Psoas muscle (tissue), 8 donors: ENCODE measurements around the gene AP4E1. TPM values are rescaled to one million over a fixed set of nuclear protein-coding genes. Genes with fewer than 3 reads are reported as not detected.

ENCODE experiments used
- ATAC-seq, 4 donors: fragments of 200-7000 bp; cut with Tn5 transposase; one replicate each; pipeline ENCODE4 v1.9.1; 2020; ENCODE audit warnings: moderate library complexity in 3 of 4, mild to moderate bottlenecking in 2 of 4
- DNase-seq, 2 donors: peaks; one replicate each; pipeline ENCODE4 v3.0.0-alpha.2; 2020
- H3K27ac ChIP-seq: fragments of 200-600 bp; one replicate; pipeline ENCODE4 v1.8.0; 2022
- H3K27me3 ChIP-seq, 3 donors: fragments of 200-600 bp in 1 of 3; one replicate each; pipeline versions ENCODE4 v1.6.1 to v1.8.0; 2013 to 2022; ENCODE audit warnings: low read length in 2 of 3, mild to moderate bottlenecking in 2 of 3, moderate library complexity in 1 of 3; ENCODE audit not compliant: insufficient read depth in 3 of 3
- H3K36me3 ChIP-seq, 2 donors: fragments of 200-600 bp in 1 of 2; one replicate each; pipeline versions ENCODE4 v1.6.1 to v1.8.0; 2013 to 2022; ENCODE audit warnings: low read depth in 1 of 2, mild to moderate bottlenecking in 1 of 2, moderate library complexity in 1 of 2; ENCODE audit not compliant: insufficient read depth in 1 of 2
- H3K4me1 ChIP-seq: fragments of 200-600 bp; one replicate; pipeline ENCODE4 v1.8.0; 2022
- H3K4me3 ChIP-seq: fragments of 200-600 bp; one replicate; pipeline ENCODE4 v1.8.0; 2022; ENCODE audit warnings: mild to moderate bottlenecking
- H3K9me3 ChIP-seq: fragments of 200-600 bp; one replicate; pipeline ENCODE4 v1.8.0; 2022
- WGBS, 3 donors: extraction: QIAGEN DNeasy Blood & Tissue Kit; methylation state at CpG; one replicate each; pipeline versions ENCODE4 v1.1.6 to v1.1.7; 2013; 5-methylcytosine and 5-hydroxymethylcytosine counted together
- intact Hi-C, 2 donors: fragments of 100-400 bp; cut with DNase I; formaldehyde crosslinking; loops; one replicate each; pipeline versions ENCODE4 v1.11.0 to v1.14.2; 2022
- polyA plus RNA-seq, 3 donors: library from polyadenylated mRNA; stranded (reverse); fragments of 200-250 nt; gene quantifications; one replicate each; pipeline ENCODE4 v1.2.3, GENCODE V29; 2013
- total RNA-seq, 4 donors: library from RNA; stranded (reverse); fragmentation: NEBNext Ultra II Directional in 2 of 4; extraction: Animal tissue kit (Norgen Biotek cat#: 25700) in 2 of 4; gene quantifications; one replicate each; pipeline versions ENCODE4 v1.2.1 to v1.2.4, GENCODE V29; 2021 to 2023
- TF ChIP-seq, protein P1 (sequence below): fragments of 200-600 bp; IDR thresholded peaks from one replicate; pipeline ENCODE4 v1.8.0; 2022; ENCODE audit warnings: antibody characterized with exemption
- donor health status: healthy with polysubstance abuse.
- donor health status: DM: no; HTN: no; CAD: no; lungs with moderate emphysema.
- donor health status: Bipolar disorder and iron deficiency.
- donor health status: healthy.
- donor health status: DM: yes; HTN: yes; CAD: no.
- donor health status: DM: no; HTN: no; CAD: no.
- donor health status: DM: no; HTN: no; CAD: no.
- donor health status: DM: yes; HTN: yes; CAD: no.

The AP4E1 gene
- total and polyA plus RNA-seq, 7 donors, result 4.4 to 16.6 (median 11.9) TPM

DNA sequence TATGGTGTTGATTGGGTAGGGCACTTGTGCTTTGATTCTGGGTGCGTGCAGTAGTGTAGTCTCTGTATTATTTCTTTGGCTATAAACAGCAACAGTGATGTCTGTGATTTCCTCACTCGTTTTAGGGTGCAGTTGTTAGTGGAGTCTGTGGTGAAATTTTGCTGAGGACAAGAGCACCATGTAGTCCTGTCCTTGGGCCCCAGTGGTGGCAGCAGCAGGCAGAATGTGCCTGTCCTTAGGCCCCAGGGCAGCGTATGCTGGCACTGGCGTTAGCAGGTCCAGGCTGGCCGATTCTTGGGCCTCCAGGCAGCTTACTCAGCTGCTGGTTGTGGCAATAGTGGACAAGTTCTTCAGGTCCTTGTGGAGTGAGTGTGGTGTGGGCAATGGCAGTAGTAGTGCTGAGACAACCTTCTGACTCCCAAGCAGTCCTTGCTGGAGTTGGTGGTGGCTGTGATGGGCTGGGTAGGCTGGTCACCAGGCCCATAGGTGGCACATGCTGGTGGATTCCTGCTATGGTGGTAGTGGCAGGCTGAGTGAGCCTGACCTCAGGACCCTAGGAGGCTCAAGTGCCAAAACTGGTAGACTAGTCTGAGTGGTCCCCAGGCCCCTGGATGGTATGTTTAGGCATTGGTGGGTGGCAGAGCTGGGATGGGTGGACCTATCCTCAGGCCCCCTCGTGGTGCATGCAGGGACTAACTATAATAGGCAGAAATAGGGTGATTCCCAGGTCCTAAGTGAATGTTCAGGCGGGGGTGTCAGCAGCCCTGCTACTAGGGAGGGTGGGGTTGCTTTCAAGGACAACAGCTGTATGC, 129.9 kb downstream of the AP4E1 start:
- H3K9me3 ChIP-seq, result no peaks in the 10 kb centered on the region
- no peak overlapping the region for H3K4me3 ChIP-seq
- no peaks in the 10 kb centered on the region for H3K27me3 ChIP-seq
- intact Hi-C loops, result no loop called here
- TF ChIP-seq, protein P1, sequence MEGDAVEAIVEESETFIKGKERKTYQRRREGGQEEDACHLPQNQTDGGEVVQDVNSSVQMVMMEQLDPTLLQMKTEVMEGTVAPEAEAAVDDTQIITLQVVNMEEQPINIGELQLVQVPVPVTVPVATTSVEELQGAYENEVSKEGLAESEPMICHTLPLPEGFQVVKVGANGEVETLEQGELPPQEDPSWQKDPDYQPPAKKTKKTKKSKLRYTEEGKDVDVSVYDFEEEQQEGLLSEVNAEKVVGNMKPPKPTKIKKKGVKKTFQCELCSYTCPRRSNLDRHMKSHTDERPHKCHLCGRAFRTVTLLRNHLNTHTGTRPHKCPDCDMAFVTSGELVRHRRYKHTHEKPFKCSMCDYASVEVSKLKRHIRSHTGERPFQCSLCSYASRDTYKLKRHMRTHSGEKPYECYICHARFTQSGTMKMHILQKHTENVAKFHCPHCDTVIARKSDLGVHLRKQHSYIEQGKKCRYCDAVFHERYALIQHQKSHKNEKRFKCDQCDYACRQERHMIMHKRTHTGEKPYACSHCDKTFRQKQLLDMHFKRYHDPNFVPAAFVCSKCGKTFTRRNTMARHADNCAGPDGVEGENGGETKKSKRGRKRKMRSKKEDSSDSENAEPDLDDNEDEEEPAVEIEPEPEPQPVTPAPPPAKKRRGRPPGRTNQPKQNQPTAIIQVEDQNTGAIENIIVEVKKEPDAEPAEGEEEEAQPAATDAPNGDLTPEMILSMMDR, result no peak
- WGBS, 3 donors, result 83 to 89% (median 83%) methylated on average over 7 of the region's 7 CpGs
- ATAC-seq (no peak), DNase-seq (no peak)
- H3K36me3 ChIP-seq, result no peaks in the 10 kb centered on the region
- no peak overlapping the region for H3K27ac ChIP-seq
- no peaks in the 10 kb centered on the region for H3K4me1 ChIP-seq

DNA sequence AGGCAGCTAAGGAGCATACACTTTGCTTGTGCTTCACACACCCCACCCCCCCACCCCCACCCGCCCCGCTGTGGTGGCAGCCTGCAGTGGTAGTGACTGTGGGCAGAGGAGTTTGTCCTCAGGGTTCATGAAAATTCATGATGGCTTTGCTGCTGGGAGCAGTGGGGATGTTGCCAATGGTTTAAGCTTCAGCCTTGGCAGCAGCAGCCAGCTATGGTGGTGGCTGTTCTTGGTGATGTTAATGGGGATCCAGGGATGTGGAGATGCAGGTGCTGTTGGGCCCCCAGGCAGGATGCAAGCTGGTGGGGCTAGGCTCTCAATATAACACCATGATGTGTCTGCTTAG, 130.5 kb downstream of the AP4E1 start:
- DNase-seq, result no peak
- H3K4me3 ChIP-seq, result no peak overlapping the region
- no peaks in the 10 kb centered on the region for H3K9me3 ChIP-seq
- intact Hi-C loops, result no loop called here
- no peaks in the 10 kb centered on the region for H3K36me3 ChIP-seq
- no peaks in the 10 kb centered on the region for H3K27me3 ChIP-seq
- no peak overlapping the region for H3K27ac ChIP-seq
- TF ChIP-seq, protein P1, result no peak
- WGBS, 3 donors, result 80 to 100% (median 95%) methylated on average over 2 of the region's 2 CpGs
- no peak for ATAC-seq
- no peaks in the 10 kb centered on the region for H3K4me1 ChIP-seq

DNA sequence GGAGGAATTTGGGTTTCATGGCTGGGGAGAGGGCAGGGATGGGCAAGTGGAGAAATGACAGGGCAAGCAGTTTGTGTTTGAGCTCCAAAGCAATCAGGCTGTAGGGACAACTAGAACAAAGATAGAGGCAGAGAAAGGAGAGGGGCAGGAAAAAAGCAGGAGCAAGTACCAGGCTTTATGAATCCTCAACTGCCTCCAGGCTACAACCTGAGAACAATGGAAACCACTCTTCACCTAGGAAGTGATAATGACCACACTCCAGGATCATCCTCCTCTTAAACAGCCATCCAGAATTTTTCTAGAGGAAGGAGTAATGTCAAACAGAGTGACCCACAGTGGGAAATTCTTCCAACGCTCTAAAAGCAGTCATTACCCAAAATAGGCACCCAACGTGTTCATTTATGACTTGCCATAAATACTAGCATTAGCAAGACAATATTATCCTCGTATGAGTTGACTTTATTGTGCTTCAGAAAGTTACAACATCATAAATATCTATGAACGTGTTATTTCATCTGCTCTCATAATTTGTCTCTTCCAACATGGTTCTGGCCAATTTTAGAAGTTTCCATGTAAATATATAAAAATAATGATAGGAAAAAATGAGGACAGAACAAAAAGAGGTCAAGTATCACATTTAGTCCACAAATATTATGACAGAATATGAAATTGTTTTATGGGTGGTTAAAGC, 135.7 kb downstream of the AP4E1 start:
- no peaks in the 10 kb centered on the region for H3K36me3 ChIP-seq
- H3K4me3 ChIP-seq, result no peak overlapping the region
- WGBS, 3 donors, result 43 to 48% (median 44%) methylated on average over 4 of the region's 4 CpGs
- intact Hi-C loops, result no loop called here
- no peaks in the 10 kb centered on the region for H3K27me3 ChIP-seq
- no peak overlapping the region for H3K27ac ChIP-seq
- no peaks in the 10 kb centered on the region for H3K4me1 ChIP-seq
- no peaks in the 10 kb centered on the region for H3K9me3 ChIP-seq
- ATAC-seq (no peak), DNase-seq (no peak)
- TF ChIP-seq, protein P1, result no peak

DNA sequence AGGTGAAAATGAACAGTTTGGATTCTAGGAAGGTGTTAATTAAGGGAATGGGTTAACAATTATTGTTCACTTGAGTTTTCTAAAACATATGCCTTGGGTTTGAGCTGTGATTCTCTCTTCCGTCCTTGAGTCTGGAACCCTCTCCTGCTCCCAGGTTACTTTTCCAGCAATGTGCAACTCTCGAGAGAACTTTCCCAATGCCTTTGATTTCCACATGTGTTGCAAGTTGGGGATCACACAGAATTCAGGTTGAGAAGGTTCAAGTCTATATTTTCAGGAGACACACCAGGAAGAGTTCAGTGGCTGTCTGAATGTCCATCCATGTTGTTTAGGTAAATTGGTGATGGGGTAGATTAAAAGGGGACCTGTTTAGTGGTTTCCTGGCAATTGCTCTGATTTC, 137.5 kb downstream of the AP4E1 start:
- TF ChIP-seq, protein P1, result no peak
- Histone ChIP-seq H3K4me3 (no peak overlapping the region), H3K27ac (no peak overlapping the region), H3K9me3 (no peaks in the 10 kb centered on the region), H3K36me3 (no peaks in the 10 kb centered on the region), H3K27me3 (no peaks in the 10 kb centered on the region), H3K4me1 (no peaks in the 10 kb centered on the region)
- 87 to 91% (median 89%) methylated on average over 2 of the region's 2 CpGs for WGBS, 3 donors
- intact Hi-C loops, result no loop called here
- ATAC-seq, result no peak
- DNase-seq, result no peak
